ENCODE measurements around the gene DCHS1.

Gene DCHS1

DNA sequence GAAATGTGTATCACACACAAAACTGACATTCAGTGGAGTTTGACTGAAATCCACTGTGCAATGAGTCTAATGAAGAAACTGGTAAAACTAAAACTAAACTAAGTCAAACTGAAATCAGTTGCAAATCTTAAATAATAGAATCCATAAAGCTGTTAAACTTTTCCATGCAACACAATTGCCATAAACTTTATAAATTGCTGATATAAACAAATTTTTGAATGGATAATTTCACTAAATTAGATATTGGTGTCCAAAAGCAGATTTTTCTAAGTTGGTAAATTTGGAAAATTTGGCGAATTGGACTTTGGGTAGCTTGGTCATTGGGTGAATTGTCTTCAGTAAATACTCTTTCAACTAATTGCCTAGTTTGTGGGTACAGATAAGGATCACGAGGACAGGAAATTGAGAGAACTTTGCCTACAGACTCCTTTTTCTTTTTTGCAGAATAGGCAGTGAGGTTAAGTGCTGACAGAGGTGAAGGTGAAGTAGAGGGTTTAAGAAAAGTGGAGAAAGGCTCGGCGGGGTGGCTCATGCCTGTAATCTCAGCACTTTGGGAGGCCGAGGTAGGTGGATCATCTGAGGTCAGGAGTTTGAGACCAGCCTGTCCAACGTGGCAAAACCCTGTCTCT, 14.7 kb upstream of the DCHS1 start:
- DNase-seq = no peak

DNA sequence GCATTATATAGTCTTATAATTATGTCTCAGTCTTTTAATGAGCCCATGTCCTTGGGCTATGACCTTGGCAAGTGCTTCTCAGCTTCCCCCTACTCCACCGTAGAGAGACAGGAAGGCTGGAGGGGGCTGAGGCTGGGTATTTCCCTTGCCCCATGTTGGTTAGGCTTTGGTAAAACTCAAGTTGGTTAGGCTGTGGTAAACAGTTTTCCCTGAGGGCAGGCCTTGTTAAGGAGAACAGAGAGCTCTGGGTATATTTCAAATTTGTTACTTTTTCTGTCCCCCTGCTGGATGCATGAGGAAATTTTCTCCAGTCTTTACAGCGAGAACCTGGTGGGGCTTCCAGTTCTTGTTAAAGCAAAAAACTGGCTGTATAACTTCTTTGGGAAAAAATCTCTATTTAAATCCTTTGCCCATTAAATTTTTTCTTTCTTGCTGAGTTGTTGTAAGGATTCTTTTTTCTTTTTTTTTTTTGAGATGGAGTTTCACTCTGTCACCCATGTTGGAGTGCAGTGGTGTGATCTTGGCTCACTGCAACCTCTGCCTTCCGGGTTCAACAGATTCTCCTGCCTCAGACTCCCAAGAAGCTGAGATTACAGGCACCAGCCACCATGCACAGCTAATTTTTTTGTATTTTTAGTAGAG, 12.2 kb upstream of the DCHS1 start:
- DNase-seq = peak in 1 of 2 donors; percentile 61

DNA sequence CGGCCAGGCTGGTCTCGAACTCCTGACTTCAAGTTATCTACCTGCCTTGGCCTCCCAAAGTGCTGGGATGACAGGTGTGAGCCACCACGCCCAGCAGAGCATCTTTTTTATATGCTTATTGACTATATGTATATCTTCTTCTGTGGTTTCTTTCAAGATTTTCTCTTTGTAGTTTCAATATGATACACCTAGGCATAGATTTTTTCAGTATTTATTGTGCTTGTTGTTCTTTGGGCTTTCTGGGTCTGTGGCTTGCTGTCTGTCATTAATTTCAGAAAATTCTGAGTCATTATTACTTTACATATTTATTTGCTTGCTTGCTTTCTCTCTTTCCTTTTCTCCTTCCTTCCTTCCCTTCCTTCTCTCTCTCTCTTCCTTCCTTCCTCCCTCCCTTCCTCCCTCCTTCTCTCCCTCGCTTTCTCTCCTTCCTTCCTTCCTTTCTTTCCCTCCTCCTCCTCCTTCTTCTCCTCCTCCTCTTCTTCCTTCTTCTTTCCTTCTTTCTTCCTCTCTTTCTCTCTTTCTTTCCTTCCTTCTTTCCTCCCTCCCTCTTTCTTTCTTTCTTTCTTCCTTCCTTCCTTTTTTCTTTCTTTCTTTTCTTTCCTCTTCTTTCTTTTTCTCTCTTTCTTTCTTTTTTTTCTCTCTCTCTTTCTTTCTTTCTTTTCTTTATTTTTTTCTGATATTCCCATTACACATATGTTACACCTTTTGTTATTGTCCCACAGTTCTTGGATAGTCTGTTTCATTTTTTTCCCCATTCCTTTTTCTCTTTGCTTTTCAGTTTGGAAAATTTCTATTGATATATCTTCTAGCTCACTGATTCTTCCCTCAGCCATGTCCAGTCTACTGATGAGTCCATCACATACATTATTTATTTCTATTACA, 10.9 kb upstream of the DCHS1 start:
- DNase-seq = no peak

DNA sequence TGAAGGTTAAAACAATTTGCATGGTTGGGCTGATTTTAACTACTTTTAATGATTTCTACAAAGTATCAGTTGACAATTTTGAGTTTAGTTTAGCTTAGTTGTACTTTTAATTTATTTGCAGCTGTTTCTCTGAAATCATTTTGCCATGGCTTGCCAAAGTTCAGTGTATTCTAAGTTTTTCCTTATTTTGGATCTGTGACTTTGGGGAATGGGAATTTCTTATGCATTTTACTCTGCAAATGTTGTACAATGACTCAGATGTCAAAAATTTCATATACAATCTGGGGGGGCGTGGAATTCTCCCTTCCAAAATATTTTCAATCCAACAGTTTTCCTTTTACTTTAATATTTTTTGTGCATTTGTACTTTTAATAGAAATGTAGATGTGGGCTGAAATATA, 8.9 kb upstream of the DCHS1 start:
- DNase-seq = no peak

DNA sequence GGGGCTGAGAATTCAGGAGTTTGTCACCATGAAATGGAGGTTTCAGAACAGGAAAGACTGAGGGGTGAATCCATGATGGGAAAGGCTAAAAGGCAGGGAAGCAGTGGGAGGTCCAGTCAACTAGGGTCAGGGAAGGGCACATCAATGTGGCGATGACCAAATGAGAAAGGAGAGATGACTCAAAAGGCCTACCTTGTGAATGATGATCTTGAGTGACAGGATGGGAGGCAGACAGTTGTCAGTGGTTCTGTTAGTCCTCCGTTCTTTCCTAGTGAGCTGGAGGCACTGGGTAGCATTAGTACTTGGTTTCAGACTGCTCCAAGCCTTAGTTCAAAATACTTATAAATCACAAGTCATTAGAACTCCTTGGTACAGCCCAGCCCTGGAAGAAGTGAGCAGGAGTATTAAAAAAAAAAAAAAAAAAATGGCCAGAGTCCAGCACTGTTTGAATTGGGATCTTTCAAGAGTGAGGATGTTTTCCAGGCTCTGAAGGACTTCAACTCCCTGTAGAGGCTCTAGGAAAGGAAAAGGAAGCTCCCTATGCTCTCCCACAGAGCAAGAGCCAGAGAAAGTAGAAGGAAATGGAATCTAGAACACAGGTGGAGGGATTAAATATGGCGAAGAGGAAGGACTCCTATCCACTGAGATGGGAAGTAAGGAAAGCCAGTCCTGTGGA, 8.3 kb upstream of the DCHS1 start:
- DNase-seq = no peak

DNA sequence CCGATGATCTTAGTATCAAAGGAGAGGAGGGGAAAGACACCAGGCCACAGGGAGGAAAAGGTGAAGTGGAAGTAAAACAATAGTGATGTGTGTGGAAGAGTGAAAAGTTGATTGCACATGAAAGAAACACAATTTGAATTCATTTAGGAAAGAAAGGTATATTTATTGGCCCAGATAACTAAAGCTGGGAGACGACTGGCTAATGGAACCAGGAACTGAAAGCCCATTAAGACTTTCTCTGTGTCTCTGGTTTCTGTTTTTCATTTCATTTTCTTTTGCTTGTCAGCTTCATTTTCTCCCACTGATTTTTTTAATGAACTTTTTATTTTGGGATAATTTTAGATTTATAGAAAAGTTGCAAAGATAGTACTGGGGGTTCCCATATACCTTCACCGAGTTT, 5.1 kb upstream of the DCHS1 start:
- no peak for DNase-seq

DNA sequence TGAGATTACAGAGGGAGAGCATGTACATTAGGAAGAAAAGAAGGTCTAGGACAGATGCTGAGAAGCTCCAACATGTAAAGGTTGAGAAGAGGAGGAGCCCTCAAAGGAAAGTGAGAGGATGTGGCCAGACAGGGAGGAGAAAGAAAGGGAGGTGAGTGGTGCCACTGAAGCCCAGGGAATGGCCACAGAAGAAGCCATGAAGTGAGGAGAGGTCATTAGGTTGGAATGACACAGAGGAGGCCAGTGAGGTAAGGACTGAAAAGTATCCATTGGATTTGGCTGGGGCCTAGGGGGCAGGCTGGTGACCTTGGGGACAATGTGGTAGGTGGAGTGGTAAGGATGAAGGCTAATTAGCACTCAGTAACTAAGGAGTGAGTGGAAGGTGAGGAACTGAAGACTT, 3.0 kb upstream of the DCHS1 start:
- no peak for DNase-seq

DNA sequence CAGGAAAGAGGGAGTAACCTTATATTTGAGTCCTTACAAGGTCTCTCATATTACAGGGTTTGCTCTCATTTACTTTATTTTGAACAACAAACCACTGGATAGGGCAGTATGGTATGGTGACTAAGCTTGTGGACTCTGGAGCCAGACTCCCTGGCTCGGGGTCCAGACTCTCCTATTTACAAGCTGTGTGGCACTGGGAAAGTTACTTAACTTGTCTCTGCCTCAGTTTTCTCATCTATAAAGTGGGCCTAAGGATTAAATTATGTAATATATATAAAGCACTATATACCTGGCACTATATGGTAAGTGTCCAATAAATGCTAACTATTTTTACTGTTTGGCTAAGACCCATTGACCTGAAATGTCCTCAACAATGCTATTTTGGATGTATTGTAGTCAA, 1.7 kb upstream of the DCHS1 start:
- no peak for DNase-seq

DNA sequence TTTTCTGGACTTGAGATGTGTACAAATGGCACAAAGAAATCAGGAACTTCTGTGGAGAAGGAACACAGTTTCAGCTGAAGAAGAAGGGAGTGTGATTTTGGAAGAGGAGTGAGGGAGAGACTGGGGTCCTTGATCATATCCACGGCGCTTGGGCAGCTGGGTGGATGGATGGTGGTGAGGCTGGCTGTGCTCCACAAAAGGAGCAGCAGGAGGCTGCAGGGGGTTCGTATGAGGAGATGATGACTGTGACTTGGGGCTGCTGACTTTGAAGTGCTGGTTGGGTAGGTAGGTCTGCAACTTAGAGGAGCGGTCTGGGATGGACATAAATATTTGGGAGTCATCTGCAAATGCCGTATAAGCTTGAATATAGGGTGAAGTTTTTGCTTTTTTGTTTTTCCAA, 1.3 kb upstream of the DCHS1 start:
- DNase-seq = no peak

DNA sequence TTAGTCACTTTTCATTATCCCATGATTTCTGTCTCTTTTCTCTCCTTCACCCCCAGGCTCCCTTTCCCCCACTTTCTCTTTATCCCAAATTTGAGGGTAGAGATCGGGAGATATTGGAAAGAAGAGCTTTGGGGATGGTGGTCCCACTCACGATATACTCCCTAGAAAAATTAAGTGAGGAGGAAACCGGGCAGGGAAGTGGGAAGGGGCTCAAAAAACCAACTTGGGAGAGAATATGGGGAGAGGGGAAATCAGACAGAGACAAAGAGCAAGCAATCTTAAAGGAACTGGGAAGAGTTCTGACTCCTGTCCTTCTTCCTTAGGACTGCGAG, 941 bp upstream of the DCHS1 start:
- DNase-seq = no peak

DNA sequence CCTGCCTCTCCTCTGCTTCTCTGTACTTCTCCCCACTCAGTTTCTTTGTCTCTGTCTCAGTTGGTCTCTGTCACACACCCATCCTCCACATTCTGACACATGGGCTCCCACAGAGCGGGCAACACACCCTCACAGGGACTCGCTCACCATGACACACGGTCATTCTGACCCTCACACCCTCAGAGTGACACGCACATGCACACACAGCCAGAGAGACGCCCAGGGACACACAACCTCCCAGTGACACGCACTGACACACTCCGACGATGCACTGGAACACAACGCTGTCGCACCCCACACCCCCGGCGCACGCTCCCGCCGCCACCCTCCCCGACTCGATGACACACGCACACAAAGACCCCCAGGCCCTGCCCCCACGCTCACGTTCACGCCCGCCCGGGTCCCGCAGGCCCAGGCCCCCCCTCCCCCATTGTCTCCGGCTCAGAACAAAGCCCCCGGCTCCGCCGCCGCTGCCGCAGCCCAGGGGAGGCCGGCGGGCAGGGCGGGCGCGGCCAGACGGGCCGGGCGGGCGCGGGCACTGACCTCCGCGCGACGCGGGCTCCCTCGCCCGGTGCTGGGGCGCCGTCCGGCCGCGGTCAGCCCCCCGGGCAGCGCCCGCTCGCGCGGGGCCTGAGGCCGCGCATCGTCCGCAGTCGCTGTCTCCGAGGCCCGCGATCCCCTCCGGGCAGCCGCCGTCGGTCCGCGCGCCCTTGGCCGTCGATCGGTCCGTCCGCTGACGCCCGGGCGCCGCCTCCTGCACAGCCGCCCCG, 404 bp downstream of the DCHS1 start:
- DNase-seq = no peak

DNA sequence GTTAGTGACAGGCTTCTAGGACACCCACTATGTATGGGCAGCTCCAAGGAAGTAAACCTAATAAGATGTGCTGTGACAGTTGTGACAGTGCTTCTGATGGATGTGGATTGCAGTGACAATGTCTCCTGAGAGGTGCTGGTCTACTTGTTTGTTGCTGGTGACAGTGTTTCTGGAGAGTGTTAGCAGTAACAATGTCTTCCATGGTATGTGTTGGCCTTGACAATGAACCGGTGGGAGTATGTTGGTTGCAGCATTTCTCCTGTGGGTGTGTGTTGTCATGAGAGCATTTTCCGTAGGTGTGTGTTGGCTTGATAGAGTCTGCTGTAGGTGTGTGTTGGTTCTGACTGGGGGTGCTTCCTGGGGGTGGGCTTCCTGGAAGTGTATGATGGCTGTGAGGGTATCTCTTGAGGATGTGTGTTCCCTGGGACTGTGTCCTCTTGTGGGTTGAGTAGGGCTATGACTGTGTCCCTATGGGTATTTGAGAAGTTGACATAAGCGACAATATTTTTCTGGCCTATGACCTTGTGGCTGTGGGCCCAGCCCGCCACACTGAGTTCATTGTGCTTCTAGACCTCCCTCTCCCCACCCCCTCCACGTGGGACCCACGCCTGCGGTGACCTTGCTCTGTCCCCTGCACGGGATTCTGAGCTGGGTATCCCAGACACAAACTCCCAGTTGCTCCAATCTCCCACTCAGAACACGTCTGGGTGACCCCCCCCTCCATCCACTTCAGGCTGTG, 1.2 kb downstream of the DCHS1 start:
- DNase-seq = no peak

DNA sequence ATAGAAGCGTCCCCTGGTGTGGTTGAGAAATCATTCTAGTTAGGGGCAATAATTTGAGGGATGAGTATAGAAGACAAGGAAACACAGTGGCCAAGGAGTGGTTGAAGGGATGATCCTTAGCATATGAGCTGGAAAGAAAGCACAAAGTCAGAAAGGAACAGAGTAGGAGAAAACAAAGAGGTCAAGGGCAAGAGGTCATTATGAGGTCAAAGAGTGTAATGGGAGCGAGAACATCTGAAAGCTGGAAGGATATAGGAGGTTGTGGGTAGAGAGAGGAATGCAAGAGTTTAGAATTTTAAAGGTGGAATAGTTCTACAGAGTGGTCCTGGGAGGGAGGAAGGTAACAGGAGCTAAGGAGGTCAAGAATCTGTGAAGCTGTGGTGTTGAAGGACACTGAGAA, 2.0 kb downstream of the DCHS1 start:
- no peak for DNase-seq

DNA sequence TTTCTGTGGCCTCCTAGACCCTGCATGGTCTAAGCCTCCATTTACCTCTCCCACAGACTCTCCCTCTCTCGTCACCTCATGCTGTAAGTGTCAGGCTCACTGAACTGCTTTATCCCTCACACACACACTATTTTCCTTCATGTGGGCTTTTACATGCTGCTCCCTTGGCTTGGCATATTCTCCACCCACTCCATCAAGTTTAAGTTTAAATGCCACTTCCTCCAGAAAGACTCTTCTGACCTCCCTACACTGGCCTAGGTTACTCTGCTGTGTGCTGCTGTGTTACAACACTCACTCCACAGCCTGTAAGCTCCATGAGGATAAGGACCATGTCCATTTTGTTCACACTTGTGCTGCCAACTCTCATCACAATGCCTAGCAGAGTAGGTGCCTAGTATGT, 2.5 kb downstream of the DCHS1 start:
- no peak for DNase-seq

DNA sequence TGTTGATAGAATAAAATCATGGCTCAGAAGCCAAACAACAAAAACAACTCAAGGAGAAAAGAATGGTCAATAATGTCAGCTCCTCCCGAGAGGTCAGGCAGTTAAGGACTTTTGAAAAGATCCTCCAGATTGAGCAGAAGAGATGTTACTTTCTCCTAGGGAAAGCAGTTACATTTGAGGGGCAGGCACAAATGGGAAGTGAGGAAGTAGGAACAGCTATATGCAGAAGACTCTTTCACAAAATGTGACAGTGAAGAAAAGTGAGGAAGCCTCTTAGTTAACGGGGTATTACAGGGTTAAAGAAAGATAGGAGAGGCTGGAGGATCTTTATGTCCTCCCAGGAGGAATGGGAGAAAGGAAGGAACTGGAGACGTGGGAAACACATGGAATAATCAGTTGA, 3.4 kb downstream of the DCHS1 start:
- no peak for DNase-seq

DNA sequence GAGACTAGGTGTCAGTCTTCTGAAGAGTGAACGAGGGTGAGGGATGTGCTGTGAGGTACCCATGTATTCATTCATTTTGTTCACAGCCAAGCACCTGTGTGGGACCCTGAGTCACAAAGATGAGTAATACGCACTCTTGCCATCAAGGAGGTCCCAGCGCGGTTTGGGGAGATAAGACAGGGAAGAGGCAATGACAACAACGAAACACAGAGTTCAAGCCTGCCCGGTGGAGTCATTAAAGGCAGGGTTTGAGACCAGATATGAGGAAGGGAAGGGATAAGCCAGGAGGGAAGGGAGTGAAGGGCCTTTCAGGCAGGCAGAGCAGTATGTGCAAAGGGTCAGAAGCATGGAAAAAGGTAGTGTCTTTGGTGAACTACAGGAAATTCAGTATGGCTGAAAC, 4.6 kb downstream of the DCHS1 start:
- no peak for DNase-seq

DNA sequence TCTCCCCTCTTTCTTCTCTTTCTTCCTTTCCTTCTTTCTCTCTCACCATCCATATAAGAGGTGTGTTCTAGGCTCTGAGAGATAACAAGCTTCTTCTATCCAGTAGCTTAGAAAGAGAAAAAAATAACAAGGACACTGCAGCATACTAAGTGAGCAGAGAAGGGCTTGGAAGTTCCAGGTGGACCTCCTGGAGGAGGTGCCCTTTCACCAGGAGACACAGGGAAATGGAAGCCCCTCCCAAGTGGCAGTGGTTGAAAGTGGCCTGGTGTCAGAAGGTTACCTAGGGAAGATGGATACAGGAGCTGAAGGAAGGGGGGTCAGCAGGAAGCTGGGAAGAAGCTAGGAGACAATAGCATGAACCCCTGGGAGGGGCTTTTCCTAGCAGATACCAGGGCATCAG, 5.5 kb downstream of the DCHS1 start:
- no peak for DNase-seq

DNA sequence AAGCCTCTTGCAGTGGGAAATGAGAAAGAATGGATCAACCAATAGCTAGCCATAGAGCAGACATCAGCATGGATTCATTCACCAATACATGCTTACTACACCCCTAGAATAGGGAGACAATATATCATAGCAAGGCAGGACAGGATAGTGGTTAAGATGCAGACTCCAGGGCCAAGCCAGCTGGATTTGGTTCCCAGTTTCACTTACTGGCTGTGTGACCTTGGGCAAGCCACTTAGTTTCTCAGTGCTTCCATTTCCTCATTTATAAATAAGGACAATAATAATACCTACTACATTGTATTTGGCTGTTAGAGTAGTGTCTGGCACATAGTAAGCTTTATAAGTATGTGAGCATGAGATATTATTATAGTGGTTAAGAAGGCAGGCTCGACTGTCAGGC, 7.1 kb downstream of the DCHS1 start:
- DNase-seq = peak in 1 of 2 donors; percentile 49

DNA sequence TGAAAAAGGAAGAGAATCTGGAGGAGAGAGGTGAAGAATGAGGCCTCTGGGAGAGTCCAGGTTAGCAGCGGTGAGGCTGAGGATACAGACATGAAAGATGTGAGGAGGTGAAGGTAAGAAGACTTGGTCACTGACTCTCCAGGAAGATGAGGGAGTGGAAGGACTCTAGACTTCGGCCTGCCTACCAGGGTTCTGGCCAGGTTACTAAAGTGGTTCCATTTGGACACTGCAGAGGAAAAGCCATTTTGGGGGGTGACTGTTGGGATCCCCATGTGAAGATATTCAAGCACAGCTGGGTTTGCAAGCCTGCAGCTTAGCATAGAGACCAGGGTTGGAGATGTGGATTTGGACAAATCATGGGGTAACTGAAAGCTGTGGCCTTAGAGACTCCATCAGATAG, 7.8 kb downstream of the DCHS1 start:
- DNase-seq = no peak

DNA sequence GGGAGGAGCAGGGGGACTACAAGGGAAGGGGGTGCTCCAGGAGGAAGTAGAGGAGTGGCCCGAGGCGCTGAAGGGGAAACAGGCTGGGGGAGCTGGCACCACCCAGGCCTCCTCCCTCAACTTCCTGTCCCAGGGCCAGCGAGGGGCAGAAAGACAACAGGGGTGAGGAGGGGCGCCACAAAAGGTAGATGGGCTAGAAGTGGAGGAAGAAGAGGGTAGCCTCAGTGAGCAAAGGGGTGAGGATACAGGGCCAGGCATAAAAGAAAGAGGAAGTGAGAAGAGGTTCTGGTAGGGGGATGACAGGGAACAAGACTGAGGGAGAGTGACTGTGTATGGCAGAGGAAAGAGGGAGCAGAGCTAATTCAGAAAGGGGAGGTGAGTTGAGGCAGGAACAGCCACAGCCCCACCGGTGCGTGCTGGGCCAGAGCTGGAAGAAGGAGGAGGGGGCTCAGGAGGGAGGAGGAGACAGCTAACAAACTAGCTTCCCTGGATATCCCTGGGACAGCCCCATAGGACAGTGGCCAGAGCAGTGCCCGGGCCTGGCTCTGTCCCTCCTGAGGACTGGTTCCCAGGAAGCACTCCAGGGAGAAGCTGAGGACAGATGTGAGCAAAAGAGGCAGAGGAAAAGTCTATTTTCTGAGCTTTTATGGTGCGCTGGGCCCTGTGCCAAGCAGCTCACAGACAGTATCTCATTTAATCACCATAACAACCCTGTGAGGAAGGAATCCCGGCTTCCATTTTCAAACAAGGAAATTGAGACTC, 8.5 kb downstream of the DCHS1 start:
- DNase-seq = peak in 1 of 2 donors; percentile 31

DNA sequence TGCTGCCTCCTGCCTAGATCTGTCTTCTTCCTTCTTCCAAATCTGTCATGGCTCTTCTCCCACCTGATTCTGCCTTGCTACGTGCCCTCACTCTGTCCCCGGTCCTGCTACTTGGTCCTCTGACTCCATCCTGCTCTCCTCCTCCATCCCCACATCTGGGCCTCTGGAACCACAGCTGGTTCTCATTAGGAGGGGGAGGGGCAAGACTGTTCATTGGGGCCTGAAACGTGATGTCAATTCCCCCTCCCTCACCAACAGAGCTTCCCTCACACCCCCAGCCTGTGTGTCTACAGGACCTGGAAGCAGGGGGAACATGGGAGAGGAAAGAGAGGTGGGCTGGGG, 9.1 kb downstream of the DCHS1 start:
- DNase-seq = no peak

DNA sequence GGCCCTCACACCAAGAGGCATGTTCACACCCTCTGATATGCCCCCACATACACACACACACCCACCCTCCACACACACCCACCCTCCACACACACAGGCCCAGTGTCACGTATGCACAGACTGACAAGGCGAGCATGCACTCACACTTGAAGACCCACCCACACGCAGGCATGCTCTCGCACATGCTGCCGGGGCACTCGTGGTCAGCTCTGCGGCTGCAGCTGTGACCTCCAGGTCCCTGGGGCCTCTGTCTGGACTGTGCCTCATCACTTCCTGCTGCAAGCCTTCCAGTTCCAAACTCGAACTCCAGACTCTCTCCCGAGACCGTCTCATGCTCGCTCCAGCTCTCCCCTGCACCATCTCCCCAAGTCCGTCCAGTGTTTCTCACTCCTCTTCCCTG, 9.5 kb downstream of the DCHS1 start:
- no peak for DNase-seq

All from inflammatory macrophage treated with lipopolysaccharide for 1 hour (primary cell).